ENCODE measurements around the gene MYCBP2. TPM values are rescaled to one million over a fixed set of nuclear protein-coding genes. Genes with fewer than 3 reads are reported as not detected.

Gene MYCBP2
- total RNA-seq, 4 donors from 2014 or later, result 274 to 342 (median 305) TPM

- no peaks in the 10 kb centered on the region for H3K4me1 ChIP-seq
- no peak overlapping the region for H3K4me3 ChIP-seq
- no peaks in the 10 kb centered on the region for H3K36me3 ChIP-seq
- TF ChIP-seq CTCF (IDR thresholded peaks at IDR 0.05) (no peak), POLR2A (IDR thresholded peaks at IDR 0.05) (no peak), EP300 (IDR thresholded peaks at IDR 0.05) (no peak)
- no peaks in the 10 kb centered on the region for H3K27me3 ChIP-seq
- DNase-seq (ENCODE audit: low spot score in 2 of 2), result no peak
- WGBS, 2 donors, result 80 to 81% methylated on average over 2 of the region's 2 CpGs
- H3K9me3 ChIP-seq, result no peaks in the 10 kb centered on the region
- peak overlapping the region in 1 of 4 donors; percentile 62 for H3K27ac ChIP-seq
These were observed 11.4 kb upstream of the MYCBP2 start for GRCh38 chr13:77338329-77338728.

GRCh38 chr13:77337159-77337558 is 10.3 kb upstream of the MYCBP2 start:
- Histone ChIP-seq H3K27ac (no peak overlapping the region), H3K36me3 (no peaks in the 10 kb centered on the region), H3K9me3 (no peaks in the 10 kb centered on the region), H3K27me3 (no peaks in the 10 kb centered on the region), H3K4me3 (no peak overlapping the region), H3K4me1 (no peaks in the 10 kb centered on the region)
- no peak for TF ChIP-seq POLR2A (IDR thresholded peaks at IDR 0.05)
- no peak for TF ChIP-seq EP300 (IDR thresholded peaks at IDR 0.05)
- no peak for TF ChIP-seq CTCF (IDR thresholded peaks at IDR 0.05)
- no peak for DNase-seq (ENCODE audit: low spot score in 2 of 2)
- WGBS, 2 donors, result 79 to 87% methylated on average over 3 of the region's 3 CpGs

GRCh38 chr13:77335543-77335942 is 8.6 kb upstream of the MYCBP2 start:
- Histone ChIP-seq H3K4me3 (no peak overlapping the region), H3K9me3 (no peaks in the 10 kb centered on the region), H3K27me3 (no peaks in the 10 kb centered on the region), H3K36me3 (no peaks in the 10 kb centered on the region), H3K27ac (no peak overlapping the region), H3K4me1 (no peaks in the 10 kb centered on the region)
- no peak for TF ChIP-seq CTCF (IDR thresholded peaks at IDR 0.05)
- no peak for TF ChIP-seq POLR2A (IDR thresholded peaks at IDR 0.05)
- no peak for TF ChIP-seq EP300 (IDR thresholded peaks at IDR 0.05)
- DNase-seq (ENCODE audit: low spot score in 2 of 2), result no peak

- no peaks in the 10 kb centered on the region for H3K27me3 ChIP-seq
- 66 to 74% methylated on average over 4 of the region's 4 CpGs for WGBS, 2 donors
- TF ChIP-seq EP300 (IDR thresholded peaks at IDR 0.05) (no peak), POLR2A (IDR thresholded peaks at IDR 0.05) (no peak), CTCF (IDR thresholded peaks at IDR 0.05) (no peak)
- no peaks in the 10 kb centered on the region for H3K36me3 ChIP-seq
- DNase-seq (ENCODE audit: low spot score in 2 of 2), result no peak
- H3K27ac ChIP-seq, result no peak overlapping the region
- H3K4me1 ChIP-seq, result peaks cover 0 to 9% (median 2%) of the 10 kb centered on the region in 4 donors
- H3K9me3 ChIP-seq, result no peaks in the 10 kb centered on the region
- H3K4me3 ChIP-seq, result no peak overlapping the region
These were observed 6.7 kb upstream of the MYCBP2 start for GRCh38 chr13:77333594-77333993.

GRCh38 chr13:77331421-77331820 is 4.5 kb upstream of the MYCBP2 start:
- Histone ChIP-seq H3K9me3 (no peaks in the 10 kb centered on the region), H3K4me1 (peaks cover 0 to 23% (median 15%) of the 10 kb centered on the region in 4 donors), H3K27ac (no peak overlapping the region), H3K27me3 (no peaks in the 10 kb centered on the region), H3K4me3 (no peak overlapping the region), H3K36me3 (no peaks in the 10 kb centered on the region)
- WGBS, 2 donors, result 52 to 62% methylated on average over 2 of the region's 2 CpGs
- no peak for TF ChIP-seq CTCF (IDR thresholded peaks at IDR 0.05)
- no peak for DNase-seq (ENCODE audit: low spot score in 2 of 2)

All from tibial nerve (tissue), 4 donors.